Stimulated activated CD4-positive, alpha-beta T cell treated with anti-CD3 and anti-CD28 coated beads, Interleukin-1b, Interleukin-23, amount 100 ng/mL, for 4 hours (primary cell): ENCODE measurements around the gene KCNJ10.
"Not testable (repeated sequence)": the region's sequence is repeated elsewhere in the genome, so short reads cannot be mapped to it uniquely, and the experiment has no call there.

Source experiments
- DNase-seq, 2 donors: peaks; one replicate each; pipeline ENCODE4 v3.0.0-alpha.2; 2020; ENCODE audit warnings: low read depth in 2 of 2

The KCNJ10 gene

DNA sequence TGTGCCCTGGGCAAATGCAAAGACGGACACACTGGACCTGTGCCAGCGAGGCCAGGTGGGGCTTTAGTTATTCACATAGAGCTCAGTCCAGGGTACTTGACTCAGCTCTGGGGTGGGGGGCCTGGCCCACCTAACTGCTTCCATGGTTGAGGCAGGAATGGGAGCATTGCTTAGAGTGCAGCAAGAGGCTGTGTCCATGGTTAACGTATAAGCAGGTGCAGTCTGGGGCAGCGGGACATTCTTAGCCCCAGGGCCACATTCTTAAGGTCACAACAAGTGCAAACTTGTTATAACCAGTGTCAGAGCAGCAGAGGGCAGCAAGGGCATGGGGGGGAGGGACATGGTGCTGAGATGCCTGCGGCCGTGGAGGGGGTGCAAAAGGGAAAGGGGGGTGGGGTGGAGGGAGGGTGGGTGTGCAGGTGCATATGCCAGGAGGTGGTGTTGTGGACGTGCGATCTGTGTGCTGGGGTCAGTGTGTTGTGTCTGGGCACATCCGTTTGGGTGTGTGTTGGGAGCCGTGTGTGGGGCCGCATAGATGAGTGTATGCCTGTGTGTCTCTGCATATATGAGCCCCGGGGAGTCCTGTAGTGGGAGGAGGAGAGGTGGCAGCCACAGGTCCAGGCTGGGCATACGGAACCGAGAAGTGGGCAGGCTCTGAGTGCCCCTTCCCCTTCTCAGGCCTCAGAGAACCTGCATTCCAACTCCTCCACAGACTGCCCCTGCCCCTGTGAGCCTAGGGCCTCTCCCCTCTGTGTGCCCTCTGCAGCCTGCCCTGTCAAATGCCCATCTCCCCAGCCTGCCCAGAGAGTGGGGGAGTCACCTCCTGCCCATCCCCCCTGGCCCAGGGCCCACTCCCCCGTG is 8.4 kb downstream of the KCNJ10 start:
- no peak for DNase-seq

GRCh38 chr1:160058087-160058486 is 11.9 kb downstream of the KCNJ10 start:
- no peak for DNase-seq

GRCh38 chr1:160056648-160057169 is 13.3 kb downstream of the KCNJ10 start:
- DNase-seq, result no peak

GRCh38 chr1:160053548-160054365 is 16.2 kb downstream of the KCNJ10 start:
- no peak for DNase-seq

DNA sequence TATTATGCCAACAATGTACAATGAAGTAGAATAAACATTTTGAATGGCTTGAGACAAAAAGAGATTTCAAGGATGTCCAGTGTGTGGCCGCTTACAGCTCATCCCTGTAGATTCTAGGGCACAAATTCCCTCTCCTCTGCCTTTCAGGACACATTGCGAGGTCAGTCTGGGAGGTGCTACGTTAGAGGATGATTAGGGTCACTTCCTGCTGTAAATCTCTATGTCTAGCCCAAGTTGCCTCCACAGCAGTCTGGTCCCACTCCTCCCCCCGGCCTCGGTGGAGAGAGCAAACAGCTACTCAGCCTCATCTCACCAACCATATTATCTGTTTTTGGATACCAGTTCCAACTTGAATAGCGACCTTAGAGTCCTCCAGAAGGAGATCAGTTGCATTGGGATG is 17.0 kb downstream of the KCNJ10 start:
- DNase-seq, result no peak

GRCh38 chr1:160050619-160051018 is 19.3 kb downstream of the KCNJ10 start:
- DNase-seq, result no peak

GRCh38 chr1:160050182-160050581 is 19.8 kb downstream of the KCNJ10 start:
- not testable (repeated sequence) for DNase-seq

- no peak for DNase-seq
These were observed 20.9 kb downstream of the KCNJ10 start for GRCh38 chr1:160049101-160049500.

GRCh38 chr1:160048335-160048734 is 21.6 kb downstream of the KCNJ10 start:
- no peak for DNase-seq

GRCh38 chr1:160047111-160047991 is 22.6 kb downstream of the KCNJ10 start:
- no peak for DNase-seq

DNA sequence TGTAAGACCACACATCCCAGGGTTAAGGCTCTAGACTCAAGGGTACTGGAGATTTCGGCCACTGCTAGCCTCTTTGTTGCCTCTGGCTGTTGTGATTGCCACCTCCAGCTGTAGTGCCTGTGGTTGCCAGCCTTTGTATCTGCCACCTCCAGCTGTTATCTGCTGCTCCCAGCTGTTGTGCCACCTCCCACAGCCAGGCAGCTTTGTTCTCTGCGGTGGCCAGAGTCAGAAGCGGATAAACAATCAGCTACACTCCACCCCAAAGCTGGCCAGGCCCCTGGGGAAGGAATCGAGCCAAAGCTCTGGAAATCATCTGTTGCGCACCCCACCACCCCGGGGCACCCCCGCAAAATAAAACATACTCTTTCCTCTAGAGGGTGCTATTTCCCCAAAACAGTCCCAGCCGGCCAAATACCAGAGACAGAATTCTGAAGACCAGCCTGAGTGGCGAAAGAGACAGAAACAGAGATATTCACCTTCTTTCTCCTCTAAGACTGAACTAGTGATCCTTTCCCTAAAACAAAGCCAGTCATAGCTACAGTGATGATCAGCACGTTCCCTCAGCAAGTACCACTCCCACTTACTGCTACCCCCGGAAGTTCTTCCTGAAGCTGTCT is 23.4 kb downstream of the KCNJ10 start:
- peak in 1 of 2 donors; percentile 6 for DNase-seq

- no peak for DNase-seq
These were observed 24.3 kb downstream of the KCNJ10 start for GRCh38 chr1:160045653-160046052.

GRCh38 chr1:160043543-160043942 is 26.4 kb downstream of the KCNJ10 start:
- DNase-seq, result no peak

DNA sequence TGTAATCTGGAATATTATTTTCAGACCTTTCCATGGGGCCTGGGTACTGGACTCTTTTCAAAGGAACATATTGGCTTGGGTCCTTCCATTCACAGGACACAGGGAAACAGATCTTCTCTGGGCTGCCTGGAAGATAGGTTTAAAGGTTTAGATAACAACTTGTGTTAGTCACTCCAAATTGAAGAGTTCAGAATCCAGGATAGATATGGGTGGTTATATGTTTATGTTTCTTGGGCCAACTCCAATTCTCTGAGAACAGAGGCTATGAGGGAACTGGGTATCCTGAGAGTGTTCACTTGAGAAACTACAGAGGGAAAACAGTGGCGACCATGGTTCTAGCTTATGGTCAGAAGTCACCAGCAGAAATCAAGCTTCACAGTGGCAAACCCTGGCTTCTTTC is 29.5 kb downstream of the KCNJ10 start:
- DNase-seq, result no peak

- no peak for DNase-seq
These were observed 37.7 kb downstream of the KCNJ10 start for GRCh38 chr1:160032165-160032820.

DNA sequence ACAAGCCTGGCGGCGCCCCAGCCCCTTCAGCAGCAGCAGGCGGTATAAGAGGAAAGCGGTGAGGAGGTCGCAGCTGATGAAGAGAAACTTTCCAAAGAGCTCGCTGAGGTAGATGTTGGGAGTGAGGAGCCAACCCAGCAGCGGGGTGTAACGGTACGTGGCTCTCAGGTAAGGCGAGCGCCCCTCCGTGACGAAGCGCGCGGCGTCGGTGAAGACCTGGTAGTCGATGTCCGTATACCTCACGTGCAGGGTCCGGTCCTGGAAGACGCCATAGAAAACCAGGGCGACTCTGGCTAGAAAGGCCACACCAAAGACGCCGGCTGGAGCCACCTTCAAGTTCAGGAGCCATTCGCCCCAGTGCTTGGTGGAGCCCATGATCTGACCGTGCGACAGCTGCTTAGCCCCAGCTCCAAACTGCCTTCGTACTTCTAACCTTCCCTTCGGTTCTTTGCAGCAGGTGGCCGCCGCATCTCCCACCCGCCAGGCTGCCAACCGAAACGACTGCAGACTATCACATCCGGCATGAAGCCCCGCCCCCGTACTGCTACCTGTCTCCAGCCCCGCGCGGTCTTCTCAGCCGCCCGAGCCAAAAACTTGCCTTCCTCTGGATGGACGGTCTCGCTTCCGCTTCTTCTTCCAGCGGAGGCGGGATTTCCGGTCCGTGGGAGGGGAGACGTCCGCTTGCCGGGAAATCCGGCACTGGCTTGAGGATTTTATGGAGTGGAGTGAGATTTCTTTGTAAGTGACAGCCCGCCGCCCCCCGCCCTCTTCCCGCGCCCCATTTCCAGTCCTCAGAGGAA is 38.4 kb downstream of the KCNJ10 start, which contains the start of gene PIGM:
PIGM (minus strand) TSS at position 626 of the 800 bp plus-strand sequence; CDS start at position 375, 251 bp downstream.
- peak; percentile 85 to 89 for DNase-seq

GRCh38 chr1:160030657-160031364 is 39.1 kb downstream of the KCNJ10 start:
- DNase-seq, result no peak

DNA sequence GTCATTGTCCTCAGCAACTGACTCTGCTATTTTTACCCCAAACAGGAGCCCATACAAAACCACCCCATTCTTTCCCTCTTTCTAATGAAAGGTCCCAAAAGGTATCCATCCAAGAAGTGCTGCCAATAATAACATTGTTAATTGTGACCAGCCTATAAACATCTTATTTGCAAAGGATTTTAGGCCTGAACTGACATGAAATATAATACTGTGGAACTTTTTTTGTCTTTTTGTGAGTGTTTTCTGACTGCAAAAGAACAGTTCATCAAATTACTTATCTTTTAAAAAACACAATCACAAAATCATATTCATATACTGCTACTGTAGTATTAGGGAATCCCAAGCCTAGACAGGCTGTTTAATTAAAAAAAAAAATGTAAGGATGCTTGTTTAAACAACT is 41.5 kb downstream of the KCNJ10 start:
- DNase-seq, result no peak

GRCh38 chr1:160025314-160025713 is 44.6 kb downstream of the KCNJ10 start:
- no peak for DNase-seq
